SU-DHL-6 (cell line): ENCODE measurements around the gene PGM2.

Experiments
- H2AFZ ChIP-seq: fragments of 200-600 bp; sonication (generic); 2 replicates; pipeline ENCODE4 v1.6.1; 2014; ENCODE audit warnings: low read depth, mild to moderate bottlenecking, moderate library complexity, mixed read lengths, antibody characterized with exemption, low read length; ENCODE audit not compliant: severe bottlenecking
- H3F3A ChIP-seq: fragments of 200-600 bp; shearing (Covaris generic); 2 replicates; pipeline ENCODE4 v1.6.0; 2016; ENCODE audit warnings: antibody characterized with exemption, mild to moderate bottlenecking; ENCODE audit not compliant: insufficient read depth
- H3K27ac ChIP-seq: fragments of 200-600 bp; sonication (generic); 2 replicates; pipeline ENCODE4 v1.5.1; 2016; ENCODE audit warnings: low read depth, mild to moderate bottlenecking, low read length, moderate library complexity, mixed read lengths
- H3K27me3 ChIP-seq: fragments of 200-600 bp; sonication (generic), shearing (Covaris generic); 2 replicates; pipeline ENCODE4 v1.6.0; 2014; ENCODE audit warnings: mild to moderate bottlenecking, low read length
- H3K36me3 ChIP-seq: fragments of 200-600 bp; sonication (generic); 2 replicates; pipeline ENCODE4 v1.6.1; 2014; ENCODE audit warnings: mild to moderate bottlenecking, low read length, mixed read lengths
- H3K4me2 ChIP-seq: fragments of 300-600, 200-600 bp; shearing (Covaris generic), sonication (generic); 2 replicates; pipeline ENCODE4 v1.6.0; 2014; ENCODE audit warnings: low read length, low read depth, mild to moderate bottlenecking; ENCODE audit not compliant: poor library complexity, severe bottlenecking
- H3K4me3 ChIP-seq: fragments of 200-600 bp; sonication (generic); 2 replicates; pipeline ENCODE4 v1.5.1; 2014; ENCODE audit warnings: antibody characterized with exemption, low read length, mild to moderate bottlenecking, mixed read lengths; ENCODE audit not compliant: insufficient read depth, poor library complexity, severe bottlenecking
- H3K79me2 ChIP-seq: fragments of 200-600 bp; sonication (generic); 2 replicates; pipeline ENCODE4 v1.6.1; 2014; ENCODE audit warnings: mild to moderate bottlenecking, low read length, moderate library complexity; ENCODE audit not compliant: insufficient read depth
- H3K9ac ChIP-seq: fragments of 200-600 bp; sonication (generic); 2 replicates; pipeline ENCODE4 v1.7.0; 2014; ENCODE audit warnings: mild to moderate bottlenecking, low read length
- H3K9me2 ChIP-seq: fragments of 200-600 bp; sonication (generic); replicated peaks from 2 replicates; pipeline ENCODE4 v1.6.1; 2014; ENCODE audit warnings: low read length; ENCODE audit not compliant: insufficient read depth
- H3K9me3 ChIP-seq: fragments of 200-600 bp; sonication (generic); 2 replicates; pipeline ENCODE4 v1.6.1; 2014; ENCODE audit warnings: low read length, mixed read lengths; ENCODE audit not compliant: insufficient read depth
- H4K20me1 ChIP-seq: fragments of 200-600 bp; sonication (generic); 2 replicates; pipeline ENCODE4 v1.6.1; 2014; ENCODE audit warnings: low read depth, mild to moderate bottlenecking, antibody characterized with exemption, low read length, moderate library complexity, mixed read lengths
- EZH2phosphoT487 ChIP-seq: fragments of 200-600 bp; sonication (generic), shearing (Covaris generic); conservative IDR thresholded peaks from 2 replicates; pipeline ENCODE4 v1.6.1; 2018; ENCODE audit warnings: mild to moderate bottlenecking, antibody characterized with exemption, low read length, moderate library complexity, mixed read lengths
- TF ChIP-seq, protein P1 (sequence below): fragments of 200-600 bp; sonication (generic); IDR thresholded peaks from one replicate; pipeline ENCODE4 v1.5.1; 2017; ENCODE audit warnings: antibody characterized with exemption, mild to moderate bottlenecking, low read length, moderate library complexity; ENCODE audit not compliant: insufficient read depth, poor library complexity, severe bottlenecking

Gene PGM2

DNA sequence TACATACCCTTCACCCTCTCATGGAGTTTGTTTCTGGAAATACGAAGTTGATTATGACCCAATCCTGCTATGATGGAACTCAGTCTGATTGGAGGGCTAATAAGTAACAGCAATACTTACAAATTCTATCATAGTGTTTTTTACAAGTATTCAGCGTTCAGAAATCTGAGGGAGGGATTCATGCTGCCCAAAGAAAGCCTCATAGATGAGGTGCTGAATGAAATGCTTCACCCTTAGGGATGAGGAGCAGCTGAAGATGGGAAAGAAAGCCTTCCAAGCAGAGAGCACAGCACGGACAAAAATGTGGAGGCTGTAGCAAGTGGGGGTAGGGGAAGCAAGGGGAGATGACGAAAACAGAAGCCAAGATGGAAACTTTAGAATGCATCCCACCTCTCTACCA lies 36.5 kb downstream of the PGM2 start:
- Histone ChIP-seq H2AFZ (no peak overlapping the region), H3K4me2 (no peak overlapping the region), H3K9ac (no peak overlapping the region), H3K36me3 (peaks cover 15% of the 10 kb centered on the region; the same call in 1 of the 2 replicates), H3K79me2 (no peaks in the 10 kb centered on the region), H3K27me3 (no peaks in the 10 kb centered on the region), H3K9me2 (no peaks in the 10 kb centered on the region), H3K4me3 (no peak overlapping the region), H3K27ac (no peak overlapping the region), H3F3A (no peaks in the 10 kb centered on the region), H3K9me3 (no peaks in the 10 kb centered on the region), H4K20me1 (no peaks in the 10 kb centered on the region)
- TF ChIP-seq, protein P1, sequence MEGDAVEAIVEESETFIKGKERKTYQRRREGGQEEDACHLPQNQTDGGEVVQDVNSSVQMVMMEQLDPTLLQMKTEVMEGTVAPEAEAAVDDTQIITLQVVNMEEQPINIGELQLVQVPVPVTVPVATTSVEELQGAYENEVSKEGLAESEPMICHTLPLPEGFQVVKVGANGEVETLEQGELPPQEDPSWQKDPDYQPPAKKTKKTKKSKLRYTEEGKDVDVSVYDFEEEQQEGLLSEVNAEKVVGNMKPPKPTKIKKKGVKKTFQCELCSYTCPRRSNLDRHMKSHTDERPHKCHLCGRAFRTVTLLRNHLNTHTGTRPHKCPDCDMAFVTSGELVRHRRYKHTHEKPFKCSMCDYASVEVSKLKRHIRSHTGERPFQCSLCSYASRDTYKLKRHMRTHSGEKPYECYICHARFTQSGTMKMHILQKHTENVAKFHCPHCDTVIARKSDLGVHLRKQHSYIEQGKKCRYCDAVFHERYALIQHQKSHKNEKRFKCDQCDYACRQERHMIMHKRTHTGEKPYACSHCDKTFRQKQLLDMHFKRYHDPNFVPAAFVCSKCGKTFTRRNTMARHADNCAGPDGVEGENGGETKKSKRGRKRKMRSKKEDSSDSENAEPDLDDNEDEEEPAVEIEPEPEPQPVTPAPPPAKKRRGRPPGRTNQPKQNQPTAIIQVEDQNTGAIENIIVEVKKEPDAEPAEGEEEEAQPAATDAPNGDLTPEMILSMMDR, result no peak
- no peak for TF ChIP-seq EZH2phosphoT487

DNA sequence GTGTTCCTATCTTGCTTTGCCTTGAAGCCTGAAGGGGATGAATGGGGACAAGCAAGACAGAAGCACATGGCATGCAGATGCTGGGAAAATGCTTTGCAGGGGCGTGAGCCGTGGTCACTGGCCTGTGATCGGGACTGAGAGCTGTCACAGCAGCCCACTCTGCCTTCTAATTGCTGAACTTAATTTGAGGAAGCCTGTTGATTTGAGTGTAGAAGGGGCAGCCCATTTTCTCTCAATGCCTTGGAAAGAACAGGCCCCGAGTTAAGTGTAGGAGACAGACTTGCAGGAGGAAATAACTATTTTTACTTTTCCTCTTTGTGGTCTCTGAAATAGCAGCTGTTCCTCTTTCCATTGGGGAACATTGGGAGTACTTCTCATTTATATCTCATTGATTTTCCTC lies 38.3 kb downstream of the PGM2 start:
- Histone ChIP-seq H3K27me3 (no peaks in the 10 kb centered on the region), H2AFZ (no peak overlapping the region), H3K9me2 (no peaks in the 10 kb centered on the region), H3K9me3 (no peaks in the 10 kb centered on the region), H3K4me3 (no peak overlapping the region), H3F3A (no peaks in the 10 kb centered on the region), H4K20me1 (no peaks in the 10 kb centered on the region), H3K36me3 (peaks cover 10% of the 10 kb centered on the region; the same call in 1 of the 2 replicates), H3K27ac (no peak overlapping the region), H3K9ac (no peak overlapping the region), H3K79me2 (no peaks in the 10 kb centered on the region), H3K4me2 (no peak overlapping the region)
- TF ChIP-seq EZH2phosphoT487, result no peak
- TF ChIP-seq, protein P1, result no peak

DNA sequence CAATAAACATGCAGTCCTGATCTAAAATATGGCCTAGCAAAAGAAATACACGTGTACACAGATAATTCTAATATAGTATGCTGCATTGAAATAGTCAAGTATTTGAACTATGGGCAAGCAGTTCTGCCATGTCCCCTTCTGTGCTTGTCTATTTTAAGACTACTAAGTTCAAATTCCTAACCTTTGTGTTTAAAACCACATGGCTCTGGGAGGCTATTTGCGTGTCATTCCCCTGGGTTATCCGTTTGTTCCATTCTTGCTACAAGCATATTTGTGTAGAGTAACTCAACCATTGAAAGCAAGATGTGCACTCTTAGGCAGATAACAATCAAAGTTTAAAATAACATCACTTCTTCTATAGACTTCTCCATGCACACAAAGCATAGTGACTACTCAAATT lies 39.0 kb downstream of the PGM2 start:
- Histone ChIP-seq H3K4me3 (no peak overlapping the region), H3F3A (no peaks in the 10 kb centered on the region), H3K27me3 (no peaks in the 10 kb centered on the region), H3K9ac (no peak overlapping the region), H3K9me2 (no peaks in the 10 kb centered on the region), H3K9me3 (no peaks in the 10 kb centered on the region), H3K4me2 (no peak overlapping the region), H3K79me2 (no peaks in the 10 kb centered on the region), H4K20me1 (no peaks in the 10 kb centered on the region), H2AFZ (no peak overlapping the region), H3K36me3 (peaks cover 10% of the 10 kb centered on the region; the same call in 1 of the 2 replicates), H3K27ac (no peak overlapping the region)
- TF ChIP-seq EZH2phosphoT487, result no peak
- TF ChIP-seq, protein P1, result no peak
